Adrenal gland (tissue), 5 donors: ENCODE results near the gene MTHFD1L.

Source experiments
- POLR2A ChIP-seq, 2 donors: fragments of 450-650 bp; IDR thresholded peaks; one replicate each; pipeline ENCODE4 v1.6.1; 2017; ENCODE audit warnings: antibody characterized with exemption in 2 of 2, mild to moderate bottlenecking in 2 of 2, moderate library complexity in 1 of 2
- TF ChIP-seq, protein P1 (sequence below), 6 experiments: fragments of 450-650 bp in 4 of 6; fragments of 200-600 bp in 2 of 6; sonication (generic) in 1 of 6; IDR thresholded peaks; 1 replicate in 5 of 6; 2 replicates in 1 of 6; pipeline versions ENCODE4 v1.5.1 to v1.8.0; 2016 to 2021; ENCODE audit warnings: antibody characterized with exemption in 6 of 6, mild to moderate bottlenecking in 2 of 6, moderate library complexity in 1 of 6
- donor health status: DM: no; HTN: no; CAD: no.

DNA sequence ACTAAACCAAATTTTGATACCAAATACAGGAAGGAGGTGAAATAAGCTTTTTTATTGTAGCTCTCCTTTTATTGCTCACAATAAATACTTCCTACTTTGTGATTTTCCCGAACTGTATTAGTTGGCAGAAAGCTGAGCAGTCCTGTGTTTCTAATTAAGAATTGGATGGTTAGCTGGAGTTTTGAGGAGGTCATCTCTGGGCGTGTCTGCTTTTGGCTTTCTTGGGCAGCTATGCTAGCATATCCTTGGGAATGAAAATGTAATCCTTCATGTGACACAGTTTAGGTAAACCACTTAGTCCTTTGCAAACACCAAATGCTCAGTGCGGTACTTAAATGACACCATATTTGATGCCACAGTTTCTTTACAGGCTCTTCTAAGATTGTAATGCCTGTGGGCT is 67.5 kb downstream of the MTHFD1L start:
- TF ChIP-seq, protein P1, sequence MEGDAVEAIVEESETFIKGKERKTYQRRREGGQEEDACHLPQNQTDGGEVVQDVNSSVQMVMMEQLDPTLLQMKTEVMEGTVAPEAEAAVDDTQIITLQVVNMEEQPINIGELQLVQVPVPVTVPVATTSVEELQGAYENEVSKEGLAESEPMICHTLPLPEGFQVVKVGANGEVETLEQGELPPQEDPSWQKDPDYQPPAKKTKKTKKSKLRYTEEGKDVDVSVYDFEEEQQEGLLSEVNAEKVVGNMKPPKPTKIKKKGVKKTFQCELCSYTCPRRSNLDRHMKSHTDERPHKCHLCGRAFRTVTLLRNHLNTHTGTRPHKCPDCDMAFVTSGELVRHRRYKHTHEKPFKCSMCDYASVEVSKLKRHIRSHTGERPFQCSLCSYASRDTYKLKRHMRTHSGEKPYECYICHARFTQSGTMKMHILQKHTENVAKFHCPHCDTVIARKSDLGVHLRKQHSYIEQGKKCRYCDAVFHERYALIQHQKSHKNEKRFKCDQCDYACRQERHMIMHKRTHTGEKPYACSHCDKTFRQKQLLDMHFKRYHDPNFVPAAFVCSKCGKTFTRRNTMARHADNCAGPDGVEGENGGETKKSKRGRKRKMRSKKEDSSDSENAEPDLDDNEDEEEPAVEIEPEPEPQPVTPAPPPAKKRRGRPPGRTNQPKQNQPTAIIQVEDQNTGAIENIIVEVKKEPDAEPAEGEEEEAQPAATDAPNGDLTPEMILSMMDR (IDR thresholded peaks at IDR 0.05) = no peak
- TF ChIP-seq POLR2A (IDR thresholded peaks at IDR 0.05) = no peak
